Mucosa of descending colon (tissue), 3 donors: ENCODE results near the gene TUBA4A. TPM values are rescaled to one million over a fixed set of nuclear protein-coding genes. Genes with fewer than 3 reads are reported as not detected.
A peak's percentile ranks its signal among the peaks of the same experiment; 100 is the strongest.

Experiments used
- ATAC-seq: fragments of 200-7000 bp; cut with Tn5 transposase; one replicate; pipeline ENCODE4 v1.9.1; 2020; ENCODE audit warnings: mild to moderate bottlenecking, moderate library complexity
- DNase-seq, 3 donors: peaks; one replicate each; pipeline ENCODE4 v3.0.0-alpha.2; 2020
- H3K36me3 ChIP-seq: fragments of 200-600 bp; one replicate; pipeline ENCODE4 v1.8.0; 2021; ENCODE audit warnings: low read depth, mild to moderate bottlenecking
- H3K4me1 ChIP-seq: fragments of 200-600 bp; one replicate; pipeline ENCODE4 v1.8.0; 2021; ENCODE audit warnings: low read depth, mild to moderate bottlenecking
- H3K4me3 ChIP-seq: fragments of 200-600 bp; one replicate; pipeline ENCODE4 v1.8.0; 2021; ENCODE audit warnings: mild to moderate bottlenecking
- H3K9me3 ChIP-seq: fragments of 200-600 bp; one replicate; pipeline ENCODE4 v1.8.0; 2021; ENCODE audit warnings: mild to moderate bottlenecking
- intact Hi-C, 2 donors: fragments of 100-400 bp; cut with DNase I in 1 of 2; cut with micrococcal nuclease in 1 of 2; formaldehyde crosslinking; loops; one replicate each; pipeline versions ENCODE4 v1.11.0 to v1.11.1; 2022; cut with DNase I, micrococcal nuclease
- total RNA-seq, 3 donors: library from RNA; stranded (reverse); fragmentation: NEBNext Ultra II Directional in 2 of 3; extraction: Animal tissue kit (Norgen Biotek cat#: 25700) in 2 of 3; gene quantifications; one replicate each; pipeline versions ENCODE4 v1.2.1 to v1.2.4, GENCODE V29; 2021 to 2023
- TF ChIP-seq, protein P1 (sequence below): fragments of 200-600 bp; IDR thresholded peaks from one replicate; pipeline ENCODE4 v1.8.0; 2022; ENCODE audit warnings: antibody characterized with exemption, mild to moderate bottlenecking
- donor health status: DM: no; HTN: no; CAD: no; lungs with moderate emphysema.
- donor health status: DM: no; HTN: no; CAD: no.
- donor health status: DM: no; HTN: yes; CAD: no.

Gene TUBA4A
- total RNA-seq, 3 donors from 2014 or later, result 69.7 to 75.3 (median 75.0) TPM

DNA sequence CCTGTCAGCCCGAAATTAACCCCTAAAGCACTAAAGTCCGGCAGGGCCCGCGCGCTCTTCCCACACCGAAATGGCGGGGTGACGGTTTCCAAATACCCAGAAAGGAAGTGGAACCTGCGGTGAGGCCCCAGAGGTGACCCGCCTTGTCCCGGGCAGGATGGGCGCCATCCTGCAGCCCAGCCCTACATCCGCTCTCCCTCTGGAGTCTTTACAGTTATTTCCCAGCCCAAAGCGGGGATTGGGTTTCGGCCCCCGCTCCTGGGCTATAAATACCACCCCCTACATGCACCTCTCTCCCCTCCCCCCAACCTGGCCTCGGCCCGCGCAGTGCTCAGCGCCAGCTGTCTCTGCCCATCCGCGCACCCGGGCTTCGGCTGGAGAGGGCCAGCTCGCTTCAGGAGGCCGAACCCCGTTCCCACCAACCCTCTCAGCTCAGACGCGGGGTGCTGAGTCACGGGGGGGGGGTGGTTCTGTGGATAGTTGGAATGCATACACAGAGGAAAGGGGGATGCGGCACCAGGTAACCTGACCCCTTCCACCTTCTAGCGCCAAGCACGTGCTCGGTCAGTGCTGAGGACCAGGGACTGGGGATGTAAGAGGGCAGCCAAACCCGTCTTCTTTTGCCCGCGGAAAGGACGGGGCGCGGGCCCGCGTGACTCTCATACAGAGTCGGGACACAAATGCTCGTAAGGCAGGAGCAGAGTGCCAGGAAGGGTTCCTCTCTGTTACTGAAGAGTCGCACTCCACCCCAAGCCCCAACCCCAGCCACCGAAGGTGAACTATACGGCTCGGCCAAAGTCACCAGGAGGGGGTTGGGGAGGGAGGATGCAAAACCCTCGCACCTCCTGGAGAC lies 592 bp downstream of the TUBA4A start, which contains the start of gene TUBA4B:
Gene TUBA4B (plus strand): TSS at position 344 of the 853 bp plus-strand sequence. CDS start 165 bp downstream, at position 509.
- DNase-seq (peak; percentile 52 to 81 (median 70)), ATAC-seq (peak; percentile 6)
- H3K36me3 ChIP-seq, result no peaks in the 10 kb centered on the region
- peak within 1 kb of the TSS; percentile 44 for H3K4me3 ChIP-seq
- peaks cover 46% of the 10 kb centered on the region for H3K4me1 ChIP-seq
- TF ChIP-seq, protein P1, sequence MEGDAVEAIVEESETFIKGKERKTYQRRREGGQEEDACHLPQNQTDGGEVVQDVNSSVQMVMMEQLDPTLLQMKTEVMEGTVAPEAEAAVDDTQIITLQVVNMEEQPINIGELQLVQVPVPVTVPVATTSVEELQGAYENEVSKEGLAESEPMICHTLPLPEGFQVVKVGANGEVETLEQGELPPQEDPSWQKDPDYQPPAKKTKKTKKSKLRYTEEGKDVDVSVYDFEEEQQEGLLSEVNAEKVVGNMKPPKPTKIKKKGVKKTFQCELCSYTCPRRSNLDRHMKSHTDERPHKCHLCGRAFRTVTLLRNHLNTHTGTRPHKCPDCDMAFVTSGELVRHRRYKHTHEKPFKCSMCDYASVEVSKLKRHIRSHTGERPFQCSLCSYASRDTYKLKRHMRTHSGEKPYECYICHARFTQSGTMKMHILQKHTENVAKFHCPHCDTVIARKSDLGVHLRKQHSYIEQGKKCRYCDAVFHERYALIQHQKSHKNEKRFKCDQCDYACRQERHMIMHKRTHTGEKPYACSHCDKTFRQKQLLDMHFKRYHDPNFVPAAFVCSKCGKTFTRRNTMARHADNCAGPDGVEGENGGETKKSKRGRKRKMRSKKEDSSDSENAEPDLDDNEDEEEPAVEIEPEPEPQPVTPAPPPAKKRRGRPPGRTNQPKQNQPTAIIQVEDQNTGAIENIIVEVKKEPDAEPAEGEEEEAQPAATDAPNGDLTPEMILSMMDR, result no peak
- intact Hi-C loops, result no loop called here
- H3K9me3 ChIP-seq, result no peaks in the 10 kb centered on the region

DNA sequence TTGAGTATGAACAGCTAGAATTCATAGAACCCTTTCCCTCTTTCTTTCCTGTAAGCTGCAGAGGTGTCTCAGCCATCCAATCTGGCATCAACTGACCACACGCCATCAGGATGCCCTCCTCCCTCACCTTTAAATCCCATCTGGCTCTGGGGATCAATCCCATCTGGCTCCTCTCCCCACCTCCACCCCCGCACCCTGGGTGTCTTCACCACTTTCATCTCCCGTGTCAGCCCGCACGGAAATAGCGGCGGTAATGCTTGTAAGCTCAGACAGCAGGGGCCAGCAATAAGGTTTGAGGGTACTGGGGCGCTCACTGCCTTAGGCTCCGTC lies 1.2 kb downstream of the TUBA4A start:
- intact Hi-C loops, result no loop called here

DNA sequence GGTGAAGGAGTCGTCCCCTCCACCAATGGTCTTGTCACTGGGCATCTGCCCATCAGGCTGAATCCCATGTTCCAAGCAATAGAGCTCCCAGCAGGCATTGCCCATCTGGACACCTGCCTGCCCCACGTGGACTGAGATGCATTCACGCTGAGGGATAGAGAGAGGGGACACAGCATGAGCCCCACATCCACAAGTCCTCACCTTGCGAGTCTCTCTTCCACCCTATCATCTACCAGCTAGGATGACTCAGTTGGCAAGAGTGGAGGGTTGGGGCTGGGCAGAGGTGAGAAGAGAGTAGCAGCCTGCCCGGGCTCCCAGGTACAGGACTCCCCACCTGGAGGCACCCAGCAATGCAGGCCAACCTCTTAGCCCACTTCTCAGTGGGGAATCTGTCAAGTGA lies 1.6 kb downstream of the TUBA4A start:
- no peak for ATAC-seq
- H3K4me1 ChIP-seq, result peaks cover 56% of the 10 kb centered on the region
- DNase-seq, result no peak
- TF ChIP-seq, protein P1, result no peak
- intact Hi-C loops, result no loop called here
- no peak overlapping the region for H3K4me3 ChIP-seq
- H3K9me3 ChIP-seq, result no peaks in the 10 kb centered on the region
- no peaks in the 10 kb centered on the region for H3K36me3 ChIP-seq

More for the DNA sequence above, 1.2 kb downstream of the TUBA4A start:
- ATAC-seq, result no peak
- peaks cover 52% of the 10 kb centered on the region for H3K4me1 ChIP-seq
- H3K36me3 ChIP-seq, result no peaks in the 10 kb centered on the region
- peak overlapping the region; percentile 44 for H3K4me3 ChIP-seq
- no peaks in the 10 kb centered on the region for H3K9me3 ChIP-seq
- DNase-seq, result peak in 1 of 3 donors; percentile 65
- TF ChIP-seq, protein P1, result no peak

DNA sequence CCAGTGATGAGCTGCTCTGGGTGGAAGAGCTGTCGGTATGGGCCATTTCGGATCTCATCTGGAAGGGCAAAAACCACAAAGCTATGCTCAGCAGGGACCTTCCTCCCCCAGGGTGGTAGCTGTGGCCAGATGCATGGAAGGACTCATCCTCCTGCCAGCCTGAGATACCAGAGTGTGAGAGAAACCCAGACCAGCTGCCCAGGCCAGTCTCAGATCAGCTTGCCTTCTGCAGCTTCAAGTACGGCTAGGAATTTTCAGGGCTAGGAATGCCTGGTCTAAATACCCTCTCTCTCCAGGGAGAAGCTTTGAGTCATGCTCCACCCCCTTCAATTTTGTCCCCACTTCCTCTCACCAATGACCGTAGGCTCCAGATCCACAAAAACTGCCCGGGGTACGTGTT lies 2.1 kb downstream of the TUBA4A start:
- no peaks in the 10 kb centered on the region for H3K9me3 ChIP-seq
- ATAC-seq (no peak), DNase-seq (no peak)
- H3K36me3 ChIP-seq, result no peaks in the 10 kb centered on the region
- intact Hi-C loops, result no loop called here
- TF ChIP-seq, protein P1, result no peak
- H3K4me1 ChIP-seq, result peaks cover 59% of the 10 kb centered on the region
- no peak overlapping the region for H3K4me3 ChIP-seq

DNA sequence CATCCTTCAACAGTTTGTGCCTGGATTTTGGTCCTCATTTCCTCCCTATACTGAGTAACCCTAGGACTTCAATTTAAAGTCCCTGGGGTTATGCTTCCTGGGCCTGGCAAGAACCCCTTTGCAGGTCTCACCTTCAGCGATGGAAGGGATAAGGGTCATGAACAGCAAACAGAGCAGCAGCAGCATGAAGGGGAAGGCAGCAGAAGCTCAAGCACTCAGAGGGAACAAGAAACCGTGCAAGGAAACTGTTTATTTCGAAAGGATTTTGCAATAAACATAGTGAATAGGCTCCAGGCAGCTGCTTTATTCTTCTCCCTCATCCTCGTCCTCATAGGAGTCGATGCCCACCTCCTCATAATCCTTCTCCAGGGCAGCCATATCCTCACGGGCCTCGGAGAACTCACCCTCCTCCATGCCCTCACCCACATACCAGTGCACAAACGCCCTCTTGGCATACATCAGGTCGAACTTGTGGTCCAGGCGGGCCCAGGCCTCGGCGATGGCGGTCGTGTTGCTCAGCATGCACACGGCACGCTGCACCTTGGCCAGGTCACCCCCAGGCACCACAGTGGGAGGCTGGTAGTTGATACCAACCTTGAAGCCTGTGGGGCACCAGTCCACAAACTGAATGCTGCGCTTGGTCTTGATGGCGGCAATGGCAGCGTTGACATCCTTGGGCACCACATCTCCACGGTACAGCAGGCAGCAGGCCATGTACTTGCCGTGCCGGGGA lies 3.5 kb downstream of the TUBA4A start:
- H3K4me3 ChIP-seq, result no peak overlapping the region
- TF ChIP-seq, protein P1, result no peak
- peak in 2 of 3 donors; percentile 41 to 61 for DNase-seq
- H3K4me1 ChIP-seq, result peaks cover 63% of the 10 kb centered on the region
- no peaks in the 10 kb centered on the region for H3K36me3 ChIP-seq
- no peak for ATAC-seq
- H3K9me3 ChIP-seq, result no peaks in the 10 kb centered on the region
- intact Hi-C loops, result no loop called here
